ENCODE data around the gene PPIB. TPM values are rescaled to one million over a fixed set of nuclear protein-coding genes. Genes with fewer than 3 reads are reported as not detected.

PPIB gene
- total RNA-seq, 1 experiment from 2014 or later: 410 TPM

DNA sequence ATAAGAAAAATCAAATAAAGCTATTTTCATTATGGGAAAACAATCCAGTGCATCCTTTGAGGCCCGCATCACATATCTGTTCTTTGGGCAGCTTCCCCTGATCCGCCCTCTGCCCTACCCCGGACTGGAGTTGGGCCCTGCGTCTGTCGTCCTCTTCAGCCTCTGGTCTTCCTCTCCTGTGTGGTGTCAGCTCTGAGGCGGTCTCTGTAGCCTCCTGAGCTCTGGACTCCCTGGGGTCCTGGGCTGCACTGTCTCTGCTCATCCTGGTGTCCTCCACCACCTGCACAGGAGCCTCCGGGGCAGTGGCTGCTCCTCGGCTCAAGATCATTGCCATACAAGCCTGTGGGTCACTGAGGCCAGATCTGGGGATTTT lies 18.6 kb downstream of the PPIB start:
- ATAC-seq (no peak), DNase-seq (no peak)
- Histone ChIP-seq H3K79me2 (ENCODE audit: low read length) (no peaks in the 10 kb centered on the region), H3K4me1 (ENCODE audit: insufficient read depth, low read length) (no peaks in the 10 kb centered on the region), H3K9me2 (replicated peaks; ENCODE audit: low read length) (no peaks in the 10 kb centered on the region), H3K27ac (ENCODE audit: low read length) (no peak overlapping the region), H3K4me2 (ENCODE audit: low read length) (no peak overlapping the region), H3K36me3 (ENCODE audit: low read depth, low read length) (no peaks in the 10 kb centered on the region), H3F3A (ENCODE audit: low read length, unreplicated experiment) (no peaks in the 10 kb centered on the region), H3K27me3 (ENCODE audit: low read length) (no peaks in the 10 kb centered on the region), H3K9me3 (ENCODE audit: low read length) (no peaks in the 10 kb centered on the region), H3K4me3 (ENCODE audit: low read length) (no peak overlapping the region), H3K9ac (ENCODE audit: low read length) (no peak overlapping the region), H2AFZ (ENCODE audit: low read length) (no peak overlapping the region), H4K20me1 (ENCODE audit: low read length) (no peaks in the 10 kb centered on the region)
- intact Hi-C loops (cut with micrococcal nuclease): no loop called here
- POLR2A ChIA-PET (ENCODE audit: unreplicated experiment): no interaction called here
- CTCF ChIA-PET: no interaction called here
- TF ChIP-seq, protein P1, sequence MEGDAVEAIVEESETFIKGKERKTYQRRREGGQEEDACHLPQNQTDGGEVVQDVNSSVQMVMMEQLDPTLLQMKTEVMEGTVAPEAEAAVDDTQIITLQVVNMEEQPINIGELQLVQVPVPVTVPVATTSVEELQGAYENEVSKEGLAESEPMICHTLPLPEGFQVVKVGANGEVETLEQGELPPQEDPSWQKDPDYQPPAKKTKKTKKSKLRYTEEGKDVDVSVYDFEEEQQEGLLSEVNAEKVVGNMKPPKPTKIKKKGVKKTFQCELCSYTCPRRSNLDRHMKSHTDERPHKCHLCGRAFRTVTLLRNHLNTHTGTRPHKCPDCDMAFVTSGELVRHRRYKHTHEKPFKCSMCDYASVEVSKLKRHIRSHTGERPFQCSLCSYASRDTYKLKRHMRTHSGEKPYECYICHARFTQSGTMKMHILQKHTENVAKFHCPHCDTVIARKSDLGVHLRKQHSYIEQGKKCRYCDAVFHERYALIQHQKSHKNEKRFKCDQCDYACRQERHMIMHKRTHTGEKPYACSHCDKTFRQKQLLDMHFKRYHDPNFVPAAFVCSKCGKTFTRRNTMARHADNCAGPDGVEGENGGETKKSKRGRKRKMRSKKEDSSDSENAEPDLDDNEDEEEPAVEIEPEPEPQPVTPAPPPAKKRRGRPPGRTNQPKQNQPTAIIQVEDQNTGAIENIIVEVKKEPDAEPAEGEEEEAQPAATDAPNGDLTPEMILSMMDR (conservative IDR thresholded peaks at IDR 0.05; ENCODE audit: low read depth, low read length): no peak
- TF ChIP-seq EZH2phosphoT487 (IDR thresholded peaks at IDR 0.05; ENCODE audit: borderline replicate concordance, low read length) (no peak), EZH2 (IDR thresholded peaks at IDR 0.05; ENCODE audit: low read length, unreplicated experiment) (no peak)
- no TSS peak for BruUV-seq (replicated peaks)

DNA sequence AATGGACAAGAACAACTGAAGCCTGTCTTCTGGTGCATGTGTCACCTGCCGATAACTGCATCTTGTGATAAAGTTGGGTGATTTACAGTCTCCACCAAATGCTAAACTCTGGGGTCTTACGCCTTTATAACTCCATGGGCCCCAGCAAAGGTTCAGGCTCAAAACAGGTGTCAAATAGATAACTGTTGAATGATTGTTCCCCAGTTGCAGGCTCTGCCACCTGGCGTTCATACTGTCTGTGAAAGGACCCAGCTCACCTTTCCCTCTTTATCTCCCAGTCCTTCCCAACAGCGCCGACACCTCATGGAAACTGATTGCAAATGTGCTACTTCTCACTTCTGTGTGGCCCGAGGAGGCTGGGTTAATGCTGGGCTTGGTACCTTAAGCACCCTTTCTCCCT lies 19.5 kb downstream of the PPIB start:
- no peaks in the 10 kb centered on the region for H3K27me3 ChIP-seq (ENCODE audit: low read length)
- no peaks in the 10 kb centered on the region for H3K79me2 ChIP-seq (ENCODE audit: low read length)
- no peak overlapping the region for H3K9ac ChIP-seq (ENCODE audit: low read length)
- H4K20me1 ChIP-seq (ENCODE audit: low read length): no peaks in the 10 kb centered on the region
- no peaks in the 10 kb centered on the region for H3K9me2 ChIP-seq (replicated peaks; ENCODE audit: low read length)
- TF ChIP-seq EZH2phosphoT487 (IDR thresholded peaks at IDR 0.05; ENCODE audit: borderline replicate concordance, low read length) (no peak), EZH2 (IDR thresholded peaks at IDR 0.05; ENCODE audit: low read length, unreplicated experiment) (no peak)
- TF ChIP-seq, protein P1 (conservative IDR thresholded peaks at IDR 0.05; ENCODE audit: low read depth, low read length): no peak
- H3K27ac ChIP-seq (ENCODE audit: low read length): no peak overlapping the region
- H3K4me2 ChIP-seq (ENCODE audit: low read length): no peak overlapping the region
- no peak for DNase-seq
- ATAC-seq: no peak
- no TSS peak for BruUV-seq (replicated peaks)
- H3F3A ChIP-seq (ENCODE audit: low read length, unreplicated experiment): no peaks in the 10 kb centered on the region
- H3K9me3 ChIP-seq (ENCODE audit: low read length): no peaks in the 10 kb centered on the region
- no peak overlapping the region for H2AFZ ChIP-seq (ENCODE audit: low read length)
- no peaks in the 10 kb centered on the region; the same call in 1 of the 2 replicates for H3K36me3 ChIP-seq (ENCODE audit: low read depth, low read length)
- ChIA-PET CTCF (no interaction called here), POLR2A (ENCODE audit: unreplicated experiment) (no interaction called here)
- H3K4me3 ChIP-seq (ENCODE audit: low read length): no peak overlapping the region
- intact Hi-C loops (cut with micrococcal nuclease): no loop called here
- H3K4me1 ChIP-seq (ENCODE audit: insufficient read depth, low read length): no peaks in the 10 kb centered on the region

DNA sequence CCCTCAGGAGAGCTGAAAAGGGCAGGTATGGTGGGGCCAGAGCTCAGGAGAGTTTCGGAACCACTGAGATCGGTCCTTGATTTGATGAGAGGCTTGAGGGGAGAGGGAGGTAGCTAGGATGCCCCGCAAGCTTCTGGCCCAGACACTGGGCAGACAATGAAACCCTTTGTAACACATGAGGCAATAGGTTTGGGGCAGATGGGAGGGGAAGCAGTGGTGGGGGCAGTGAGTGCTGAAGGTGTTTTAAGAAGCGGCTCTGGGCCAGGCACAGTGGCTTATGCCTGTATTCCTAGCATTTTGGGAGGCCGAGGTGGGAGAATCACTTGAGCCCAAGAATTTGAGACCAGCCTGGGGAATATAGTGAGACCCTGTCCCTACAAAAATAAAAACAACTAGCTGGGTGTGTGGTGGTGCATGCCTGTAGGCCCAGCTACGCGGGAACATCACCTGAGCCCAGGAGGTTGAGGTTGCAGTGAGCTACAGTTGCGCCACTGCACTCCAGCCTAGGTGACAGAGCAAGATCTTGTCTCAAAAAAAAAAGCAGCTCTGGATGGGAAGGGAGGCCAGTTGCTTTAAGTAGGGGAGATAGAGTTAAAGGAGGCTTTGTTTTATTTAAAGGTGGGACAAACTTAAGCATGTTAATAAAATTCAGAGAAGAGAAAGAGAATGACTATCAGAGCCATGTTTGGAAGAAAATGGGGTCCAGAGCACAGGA lies 20.9 kb downstream of the PPIB start:
- CTCF ChIA-PET: no interaction called here
- Histone ChIP-seq H3K4me1 (ENCODE audit: insufficient read depth, low read length) (no peaks in the 10 kb centered on the region), H3K4me3 (ENCODE audit: low read length) (no peak overlapping the region), H3F3A (ENCODE audit: low read length, unreplicated experiment) (no peaks in the 10 kb centered on the region), H2AFZ (ENCODE audit: low read length) (no peak overlapping the region), H3K27me3 (ENCODE audit: low read length) (no peaks in the 10 kb centered on the region), H3K27ac (ENCODE audit: low read length) (no peak overlapping the region), H3K9me3 (ENCODE audit: low read length) (no peaks in the 10 kb centered on the region), H3K9ac (ENCODE audit: low read length) (no peak overlapping the region), H4K20me1 (ENCODE audit: low read length) (no peaks in the 10 kb centered on the region), H3K36me3 (ENCODE audit: low read depth, low read length) (no peaks in the 10 kb centered on the region; the same call in 1 of the 2 replicates), H3K4me2 (ENCODE audit: low read length) (no peak overlapping the region), H3K9me2 (replicated peaks; ENCODE audit: low read length) (no peaks in the 10 kb centered on the region), H3K79me2 (ENCODE audit: low read length) (no peaks in the 10 kb centered on the region)
- intact Hi-C loops (cut with micrococcal nuclease): no loop called here
- DNase-seq (no peak), ATAC-seq (no peak)
- POLR2A ChIA-PET (ENCODE audit: unreplicated experiment): no interaction called here
- BruUV-seq (replicated peaks): no TSS peak
- TF ChIP-seq EZH2 (IDR thresholded peaks at IDR 0.05; ENCODE audit: low read length, unreplicated experiment) (no peak), EZH2phosphoT487 (IDR thresholded peaks at IDR 0.05; ENCODE audit: borderline replicate concordance, low read length) (no peak)

Data from PC-3 (cell line).